Spleen (tissue), 11 donors: ENCODE data around the gene STARD7. TPM values are rescaled to one million over a fixed set of nuclear protein-coding genes. Genes with fewer than 3 reads are reported as not detected.
A peak's percentile ranks its signal among the peaks of the same experiment; 100 is the strongest.

Experiments
- DNase-seq: peaks from one replicate; pipeline ENCODE4 v3.0.0-alpha.2; 2020
- H3K27ac ChIP-seq, 8 donors: fragments of 200-600 bp; sonication (generic) in 7 of 8; 1 replicate in 4 of 8; 2 replicates in 4 of 8; pipeline versions ENCODE4 v1.5.0 to v1.8.0; 2016 to 2021; ENCODE audit warnings: inconsistent platforms in 4 of 8, mild to moderate bottlenecking in 4 of 8, moderate library complexity in 1 of 8
- H3K27me3 ChIP-seq, 7 donors: fragments of 200-600 bp; sonication (generic) in 6 of 7; replicated peaks in 1 of 7; 1 replicate in 4 of 7; 2 replicates in 3 of 7; pipeline versions ENCODE4 v1.5.0 to v1.8.0; 2016 to 2021; ENCODE audit warnings: inconsistent platforms in 3 of 7, mild to moderate bottlenecking in 1 of 7
- H3K36me3 ChIP-seq, 6 donors: fragments of 200-600 bp; sonication (generic) in 5 of 6; 1 replicate in 4 of 6; 2 replicates in 2 of 6; pipeline versions ENCODE4 v1.5.0 to v1.8.0; 2016 to 2021; ENCODE audit warnings: inconsistent platforms in 2 of 6
- H3K4me1 ChIP-seq, 6 donors: fragments of 200-600 bp; sonication (generic) in 5 of 6; 1 replicate in 3 of 6; 2 replicates in 3 of 6; pipeline versions ENCODE4 v1.5.0 to v1.8.0; 2016 to 2021; ENCODE audit warnings: inconsistent platforms in 3 of 6
- H3K4me3 ChIP-seq, 8 donors: fragments of 200-600 bp; sonication (generic) in 7 of 8; 1 replicate in 4 of 8; 2 replicates in 4 of 8; pipeline versions ENCODE4 v1.5.0 to v1.8.0; 2016 to 2021; ENCODE audit warnings: inconsistent platforms in 4 of 8, mild to moderate bottlenecking in 4 of 8, moderate library complexity in 2 of 8
- H3K9me3 ChIP-seq, 8 donors: fragments of 200-600 bp; sonication (generic) in 7 of 8; 1 replicate in 4 of 8; 2 replicates in 4 of 8; pipeline versions ENCODE4 v1.5.0 to v1.8.0; 2016 to 2021; ENCODE audit warnings: inconsistent platforms in 4 of 8
- POLR2A ChIP-seq, 3 donors: fragments of 450-650 bp; IDR thresholded peaks; one replicate each; pipeline ENCODE4 v1.5.1; 2017; ENCODE audit warnings: antibody characterized with exemption in 3 of 3, mild to moderate bottlenecking in 1 of 3
- POLR2AphosphoS5 ChIP-seq, 3 donors: sonication (generic); formaldehyde crosslinking; IDR thresholded peaks; one replicate each; pipeline ENCODE4 v1.5.1; 2017; ENCODE audit warnings: antibody characterized with exemption in 3 of 3
- WGBS, 5 donors: extraction: QIAGEN DNeasy Blood & Tissue Kit in 3 of 5; methylation state at CpG; one replicate each; pipeline versions ENCODE4 v1.1.5 to v1.1.7; 2013 to 2018; 5-methylcytosine and 5-hydroxymethylcytosine counted together
- intact Hi-C: fragments of 100-400 bp; cut with DNase I; formaldehyde crosslinking; loops from one replicate; pipeline ENCODE4 v1.15.0; 2023; ENCODE audit warnings: low total_unique reads
- polyA plus RNA-seq, 3 donors: library from polyadenylated mRNA; stranded (reverse); fragments of 200-250 nt; gene quantifications; one replicate each; pipeline ENCODE4 v1.2.1, GENCODE V29; 2013
- total RNA-seq, 7 donors: library from RNA; depleted of rRNA in 3 of 7; stranded (reverse); fragments of >200 nt in 3 of 7; fragmentation: NEBNext Ultra II Directional in 4 of 7; extraction: Animal tissue kit (Norgen Biotek cat#: 25700) in 4 of 7; gene quantifications; one replicate each; pipeline versions ENCODE4 v1.1.0 to v1.2.1, GENCODE V29; 2016 to 2021
- TF ChIP-seq, protein P1 (sequence below), 11 experiments: fragments of 200-600 bp in 7 of 11; fragments of 450-650 bp in 4 of 11; sonication (generic) in 4 of 11; IDR thresholded peaks in 8 of 11; conservative IDR thresholded peaks in 3 of 11; 1 replicate in 7 of 11; 2 replicates in 4 of 11; pipeline versions ENCODE4 v1.4.0 to v1.8.0; 2016 to 2021; ENCODE audit warnings: antibody characterized with exemption in 11 of 11, inconsistent platforms in 4 of 11, mild to moderate bottlenecking in 1 of 11
- donor health status: healthy with polysubstance abuse.
- donor health status: DM: no; HTN: no; CAD: no; lungs with moderate emphysema.
- donor health status: DM: no; HTN: no; CAD: no.
- donor health status: Bipolar disorder and iron deficiency.
- donor health status: healthy.
- donor health status: DM: no; HTN: no; CAD: no.
- donor health status: DM: yes; HTN: yes; CAD: no.

STARD7 gene
- total and polyA plus RNA-seq, 10 donors = 45.1 to 174 (median 108) TPM

DNA sequence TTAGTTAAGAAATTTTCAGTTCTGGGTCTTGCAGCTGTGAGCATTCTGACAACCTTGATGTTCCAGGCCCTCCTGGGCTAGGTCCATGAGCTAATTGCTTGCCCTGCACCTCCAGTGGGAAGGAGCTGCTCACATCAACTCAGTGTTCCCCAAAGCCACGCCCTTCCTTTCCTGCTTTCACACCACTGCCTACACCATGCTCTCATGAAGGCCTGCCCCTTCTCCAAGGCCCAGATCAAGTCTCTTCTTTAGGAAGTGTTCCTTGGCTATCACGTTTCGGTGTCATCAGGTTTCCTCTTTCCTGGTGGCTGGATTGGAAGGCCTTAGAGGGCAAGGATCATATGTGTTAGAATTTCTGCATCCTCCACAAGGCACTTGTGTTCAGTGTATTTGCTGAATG, 38.4 kb upstream of the STARD7 start:
- no peaks in the 10 kb centered on the region for H3K27me3 ChIP-seq
- H3K4me1 ChIP-seq = peaks cover 28 to 96% (median 77%) of the 10 kb centered on the region in 6 donors
- H3K27ac ChIP-seq = peak overlapping the region in 7 of 8 donors; percentile 64 to 99 (median 79)
- DNase-seq = no peak
- TF ChIP-seq POLR2A (IDR thresholded peaks at IDR 0.05) = no peak
- peak in 1 of 3 donors; percentile 64 for TF ChIP-seq POLR2AphosphoS5 (IDR thresholded peaks at IDR 0.05)
- 49 to 75% (median 64%) methylated on average over 3 of the region's 3 CpGs for WGBS, 5 donors
- no peaks in the 10 kb centered on the region for H3K9me3 ChIP-seq
- intact Hi-C loops = no loop called here
- H3K4me3 ChIP-seq = no peak overlapping the region
- H3K36me3 ChIP-seq = peaks cover 0 to 29% (median 4%) of the 10 kb centered on the region in 6 donors

DNA sequence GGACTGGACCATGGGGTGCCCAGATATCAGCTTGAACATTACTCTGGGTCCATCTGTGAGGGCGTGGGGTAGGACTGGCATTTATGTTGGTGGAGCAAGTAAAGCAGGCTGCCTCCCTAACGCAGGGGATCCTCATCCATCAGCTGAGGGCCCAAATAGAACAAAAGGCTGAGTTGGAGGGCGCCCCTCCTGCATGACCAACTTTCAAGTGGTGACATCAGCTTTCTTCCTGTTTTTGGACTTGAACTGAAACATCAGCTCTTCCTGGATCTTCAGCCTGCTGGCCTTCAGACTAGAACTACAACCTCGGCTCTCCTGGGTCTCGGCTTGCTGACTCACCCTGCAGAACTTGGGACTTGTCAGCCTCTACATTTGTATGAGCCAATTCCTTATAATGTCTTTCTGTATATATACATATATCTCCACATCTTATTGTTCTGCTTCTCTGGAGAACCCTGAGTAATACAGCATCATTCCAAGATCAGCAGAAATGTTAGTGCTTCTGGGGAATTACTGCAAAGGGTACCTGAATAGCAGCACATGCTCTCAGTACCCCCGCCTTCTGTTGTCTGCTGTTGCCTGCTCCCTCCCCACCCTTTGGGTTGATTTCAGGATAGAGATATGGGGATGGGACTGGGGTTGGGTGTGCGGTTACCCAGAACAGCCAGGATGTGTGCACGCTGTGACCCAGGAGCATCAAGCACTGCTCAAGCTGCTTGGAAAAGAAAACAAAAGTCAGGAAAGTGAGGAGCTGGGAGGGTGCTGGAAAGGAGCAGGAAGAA, 37.2 kb upstream of the STARD7 start:
- intact Hi-C loops = no loop called here
- Histone ChIP-seq H3K4me3 (peak overlapping the region in 1 of 8 donors; percentile 40), H3K36me3 (peaks cover 0 to 17% (median 2%) of the 10 kb centered on the region in 6 donors), H3K27me3 (no peaks in the 10 kb centered on the region), H3K27ac (peak overlapping the region; percentile 42 to 99 (median 79)), H3K4me1 (peaks cover 32 to 96% (median 79%) of the 10 kb centered on the region in 6 donors), H3K9me3 (no peaks in the 10 kb centered on the region)
- WGBS, 5 donors = 65 to 77% (median 68%) methylated on average over 8 of the region's 8 CpGs
- no peak for DNase-seq
- TF ChIP-seq POLR2AphosphoS5 (IDR thresholded peaks at IDR 0.05) (peak in 1 of 3 donors; percentile 81), POLR2A (IDR thresholded peaks at IDR 0.05) (no peak)
- TF ChIP-seq, protein P1, sequence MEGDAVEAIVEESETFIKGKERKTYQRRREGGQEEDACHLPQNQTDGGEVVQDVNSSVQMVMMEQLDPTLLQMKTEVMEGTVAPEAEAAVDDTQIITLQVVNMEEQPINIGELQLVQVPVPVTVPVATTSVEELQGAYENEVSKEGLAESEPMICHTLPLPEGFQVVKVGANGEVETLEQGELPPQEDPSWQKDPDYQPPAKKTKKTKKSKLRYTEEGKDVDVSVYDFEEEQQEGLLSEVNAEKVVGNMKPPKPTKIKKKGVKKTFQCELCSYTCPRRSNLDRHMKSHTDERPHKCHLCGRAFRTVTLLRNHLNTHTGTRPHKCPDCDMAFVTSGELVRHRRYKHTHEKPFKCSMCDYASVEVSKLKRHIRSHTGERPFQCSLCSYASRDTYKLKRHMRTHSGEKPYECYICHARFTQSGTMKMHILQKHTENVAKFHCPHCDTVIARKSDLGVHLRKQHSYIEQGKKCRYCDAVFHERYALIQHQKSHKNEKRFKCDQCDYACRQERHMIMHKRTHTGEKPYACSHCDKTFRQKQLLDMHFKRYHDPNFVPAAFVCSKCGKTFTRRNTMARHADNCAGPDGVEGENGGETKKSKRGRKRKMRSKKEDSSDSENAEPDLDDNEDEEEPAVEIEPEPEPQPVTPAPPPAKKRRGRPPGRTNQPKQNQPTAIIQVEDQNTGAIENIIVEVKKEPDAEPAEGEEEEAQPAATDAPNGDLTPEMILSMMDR (IDR thresholded peaks at IDR 0.05 in 8 of 11, conservative IDR thresholded peaks at IDR 0.05 in 3 of 11) = peak in 1 of 11 experiments; percentile 10

DNA sequence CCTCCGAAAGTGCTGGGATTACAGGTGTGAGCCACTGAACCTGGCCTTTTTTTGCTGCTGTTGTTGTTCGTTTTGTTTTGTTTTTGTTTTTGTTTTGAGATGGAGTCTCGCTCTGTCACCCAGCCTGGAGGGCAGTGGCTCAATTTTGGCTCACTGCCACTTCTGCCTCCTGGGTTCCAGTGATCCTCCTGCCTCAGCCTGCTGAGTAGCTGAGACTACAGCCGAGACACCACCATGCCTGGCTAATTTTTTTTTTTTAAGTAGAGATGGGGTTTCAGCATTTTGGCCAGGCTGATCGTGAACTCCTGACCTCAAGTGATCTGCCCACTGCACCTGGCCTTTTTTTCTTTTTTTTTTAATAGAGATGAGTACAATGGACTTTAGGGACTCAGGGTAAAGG, 35.2 kb upstream of the STARD7 start:
- peaks cover 0 to 9% (median 0%) of the 10 kb centered on the region in 6 donors for H3K36me3 ChIP-seq
- no peak overlapping the region for H3K4me3 ChIP-seq
- DNase-seq = no peak
- WGBS, 5 donors = 83 to 99% (median 93%) methylated on average over 5 of the region's 5 CpGs
- H3K4me1 ChIP-seq = peaks cover 21 to 86% (median 67%) of the 10 kb centered on the region in 6 donors
- peak overlapping the region in 2 of 8 donors; percentile 95 to 99 for H3K27ac ChIP-seq
- H3K27me3 ChIP-seq = no peaks in the 10 kb centered on the region
- no peaks in the 10 kb centered on the region for H3K9me3 ChIP-seq
- intact Hi-C loops = no loop called here
- TF ChIP-seq POLR2A (IDR thresholded peaks at IDR 0.05) = no peak
- TF ChIP-seq, protein P1 (IDR thresholded peaks at IDR 0.05 in 8 of 11, conservative IDR thresholded peaks at IDR 0.05 in 3 of 11) = no peak
- no peak for TF ChIP-seq POLR2AphosphoS5 (IDR thresholded peaks at IDR 0.05)

DNA sequence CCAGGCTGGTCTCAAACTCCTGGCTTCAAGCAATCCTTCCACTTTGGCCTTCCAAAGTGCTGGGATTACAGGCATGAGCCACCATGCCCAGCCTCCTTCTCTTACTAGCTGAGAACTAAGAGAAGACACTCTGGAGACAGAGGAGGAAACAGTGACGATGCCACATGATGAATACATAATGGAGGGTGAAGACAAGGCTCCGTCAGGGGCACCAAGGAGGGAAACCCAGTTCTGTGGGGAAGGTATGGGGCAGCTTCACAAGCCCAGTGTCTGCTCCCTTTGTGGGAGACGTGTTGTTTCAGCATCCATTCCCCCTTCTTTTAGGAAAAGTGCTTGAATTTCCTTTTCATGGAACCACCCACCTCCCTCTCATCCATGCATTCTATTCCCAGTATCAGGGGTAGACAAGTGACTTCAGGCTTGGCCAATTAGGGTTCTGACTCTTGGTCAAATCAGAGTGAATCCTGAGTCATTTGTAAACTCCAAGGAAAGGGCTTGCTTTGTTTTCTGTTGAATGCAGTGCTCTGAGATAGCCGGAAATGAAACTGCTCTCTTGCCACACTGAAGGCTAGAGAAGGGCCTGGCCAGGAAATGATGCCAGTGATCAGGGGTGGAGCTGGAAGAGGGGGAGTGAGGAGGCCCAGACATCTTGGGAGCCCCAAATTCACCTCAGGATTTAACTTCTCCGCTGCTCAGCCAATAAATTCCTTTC, 33.4 kb upstream of the STARD7 start:
- H3K27me3 ChIP-seq = no peaks in the 10 kb centered on the region
- peak overlapping the region in 3 of 8 donors; percentile 1 to 57 (median 10) for H3K4me3 ChIP-seq
- no peaks in the 10 kb centered on the region for H3K9me3 ChIP-seq
- TF ChIP-seq POLR2AphosphoS5 (IDR thresholded peaks at IDR 0.05) (peak in 1 of 3 donors; percentile 92), POLR2A (IDR thresholded peaks at IDR 0.05) (no peak)
- H3K4me1 ChIP-seq = peaks cover 21 to 68% (median 53%) of the 10 kb centered on the region in 6 donors
- WGBS, 5 donors = 15 to 40% (median 20%) methylated on average over 5 of the region's 5 CpGs
- H3K36me3 ChIP-seq = peaks cover 0 to 19% (median 0%) of the 10 kb centered on the region in 6 donors
- intact Hi-C loops = no loop called here
- H3K27ac ChIP-seq = peak overlapping the region; percentile 71 to 99 (median 96)
- DNase-seq = peak; percentile 92
